Panc1 (cell line): Measurements from ENCODE around the gene NPHP4. TPM values are rescaled to one million over a fixed set of nuclear protein-coding genes. Genes with fewer than 3 reads are reported as not detected.

Source experiments
- ATAC-seq: fragments of 200-7000 bp; cut with Tn5 transposase; 2 replicates; pipeline ENCODE4 v1.9.1; 2020; ENCODE audit warnings: mild to moderate bottlenecking, moderate library complexity
- BruUV-seq: library from RNA; stranded (reverse); fragments of 400-500 nt; replicated peaks from 2 replicates; lab custom pipeline; 2021; lab: Mats Ljungman, UMichigan
- CTCF ChIA-PET: fragments of 300-600 bp; sonication (Branson Sonifier 250); formaldehyde crosslinking; loops from one replicate; lab custom pipeline; 2022; ENCODE audit warnings: antibody characterized with exemption; lab: Charles Lee
- POLR2A ChIA-PET: fragments of 300-600 bp; sonication (Branson Sonifier 250); formaldehyde crosslinking; loops from one replicate; lab custom pipeline; 2022; ENCODE audit warnings: antibody characterized with exemption; lab: Charles Lee
- DNase-seq: peaks from one replicate; pipeline ENCODE4 v3.0.0-alpha.2; 2010; ENCODE audit warnings: low read depth, low spot score
- H3K27ac ChIP-seq: 2 replicates; pipeline ENCODE4 v1.5.1; 2011; ENCODE audit warnings: mild to moderate bottlenecking, low read length, inconsistent platforms
- H3K27me3 ChIP-seq: fragments of 200-500 bp; sonication (Bioruptor generic); 2 replicates; pipeline ENCODE4 v1.6.0; 2014; ENCODE audit warnings: low read length, inconsistent platforms; ENCODE audit not compliant: control insufficient read depth, insufficient read depth
- H3K36me3 ChIP-seq: fragments of 200-500 bp; sonication (Bioruptor generic); 2 replicates; pipeline ENCODE4 v1.5.1; 2014; ENCODE audit warnings: inconsistent platforms, mild to moderate bottlenecking, low read length, moderate library complexity; ENCODE audit not compliant: control insufficient read depth, insufficient read depth
- H3K4me1 ChIP-seq: 2 replicates; pipeline ENCODE4 v1.5.1; 2011; ENCODE audit warnings: inconsistent platforms, mild to moderate bottlenecking, low read length, moderate library complexity; ENCODE audit not compliant: control insufficient read depth, insufficient read depth
- H3K4me3 ChIP-seq, 2 experiments: 2 replicates each; pipeline ENCODE4 v1.5.1; 2011 to 2012; ENCODE audit warnings: low read depth in 2 of 2, low read length in 2 of 2, mild to moderate bottlenecking in 2 of 2, inconsistent platforms in 1 of 2, moderate library complexity in 1 of 2
- H3K9me3 ChIP-seq: fragments of 200-500 bp; sonication (Bioruptor generic); 2 replicates; pipeline ENCODE4 v1.5.1; 2014; ENCODE audit warnings: low read depth, mild to moderate bottlenecking, inconsistent platforms, low read length, moderate library complexity; ENCODE audit not compliant: control insufficient read depth, insufficient read depth
- CTCF ChIP-seq: fragments of 450-650 bp; IDR thresholded peaks from 2 replicates; pipeline ENCODE4 v1.5.1; 2017; ENCODE audit warnings: mild to moderate bottlenecking
- POLR2AphosphoS5 ChIP-seq: IDR thresholded peaks from 2 replicates; pipeline ENCODE4 v1.6.1; 2012; ENCODE audit warnings: mild to moderate bottlenecking, low read depth, low read length, moderate library complexity
- REST ChIP-seq, 2 experiments: IDR thresholded peaks; 2 replicates each; pipeline ENCODE4 v1.6.1; 2011 to 2012; ENCODE audit warnings: low read depth in 2 of 2, control low read depth in 1 of 2, low read length in 1 of 2, mild to moderate bottlenecking in 1 of 2, moderate library complexity in 1 of 2; ENCODE audit not compliant: insufficient read depth in 1 of 2
- SIN3A ChIP-seq: IDR thresholded peaks from 2 replicates; pipeline ENCODE4 v1.6.1; 2012; ENCODE audit warnings: low read depth, mild to moderate bottlenecking, low read length, moderate library complexity, borderline replicate concordance; ENCODE audit not compliant: insufficient read depth
- TCF7L2 ChIP-seq: IDR thresholded peaks from 2 replicates; pipeline ENCODE4 v1.6.1; 2011; ENCODE audit warnings: mild to moderate bottlenecking, low read depth, low read length, inconsistent platforms
- in situ Hi-C: cut with HindIII; loops from 2 replicates; pipeline ENCODE4 v1.10.0; 2016; ENCODE audit warnings: low sequenced_read_pairs, low pct_unique_long_range_greater_than_20kb
- intact Hi-C: fragments of 100-400 bp; cut with micrococcal nuclease; formaldehyde crosslinking; loops from one replicate; pipeline ENCODE4 v1.10.0; 2022; ENCODE audit not compliant: unreplicated experiment
- total RNA-seq: library from RNA; stranded (reverse); gene quantifications from one replicate; pipeline ENCODE4 v1.2.1, GENCODE V29; 2021; ENCODE audit not compliant: unreplicated experiment

NPHP4 gene
- total RNA-seq, 1 experiment from 2014 or later = 20.1 TPM

DNA sequence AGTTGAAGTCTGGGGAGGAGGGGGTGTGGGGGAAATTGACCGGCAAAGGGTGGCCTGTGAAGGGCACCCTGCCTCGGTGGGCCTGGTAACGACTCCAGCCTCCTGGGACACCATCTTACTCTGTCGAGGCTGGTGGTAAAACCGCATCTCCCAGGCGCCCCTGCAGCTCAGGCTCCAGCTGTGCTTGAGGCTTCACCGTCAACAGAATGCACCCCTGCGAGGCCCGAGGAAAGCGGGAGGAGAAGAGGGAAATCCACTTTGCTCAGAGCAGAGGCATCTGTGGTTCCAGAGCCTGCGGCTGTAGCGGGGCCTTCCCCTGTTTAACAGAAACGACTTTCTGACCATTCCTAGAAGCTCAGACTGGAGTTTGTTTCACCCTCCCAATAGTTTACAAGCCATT is 165.6 kb downstream of the NPHP4 start:
- H3K36me3 ChIP-seq = no peaks in the 10 kb centered on the region
- BruUV-seq = no TSS peak
- H3K4me1 ChIP-seq = no peaks in the 10 kb centered on the region
- ChIA-PET POLR2A (interaction anchor here (0.6 kb wide), 1 partner anchor 55 kb away, joined by 4 read pairs; no protein-coding TSS in a partner anchor), CTCF (no interaction called here)
- no peaks in the 10 kb centered on the region for H3K9me3 ChIP-seq
- no peak for TF ChIP-seq SIN3A
- TF ChIP-seq POLR2AphosphoS5 = no peak
- TF ChIP-seq REST (IDR thresholded peaks at IDR 0.05; ENCODE audit: insufficient read depth in 1 of 2, low read depth in 2 of 2, low read length in 1 of 2) = no peak
- no peak for TF ChIP-seq CTCF
- no peak for TF ChIP-seq TCF7L2
- H3K27ac ChIP-seq = no peak overlapping the region
- ATAC-seq = no peak
- intact Hi-C loops (no loop called here), in situ Hi-C loops (no loop called here)
- no peaks in the 10 kb centered on the region for H3K27me3 ChIP-seq
- no peak overlapping the region for H3K4me3 ChIP-seq
- DNase-seq = no peak

DNA sequence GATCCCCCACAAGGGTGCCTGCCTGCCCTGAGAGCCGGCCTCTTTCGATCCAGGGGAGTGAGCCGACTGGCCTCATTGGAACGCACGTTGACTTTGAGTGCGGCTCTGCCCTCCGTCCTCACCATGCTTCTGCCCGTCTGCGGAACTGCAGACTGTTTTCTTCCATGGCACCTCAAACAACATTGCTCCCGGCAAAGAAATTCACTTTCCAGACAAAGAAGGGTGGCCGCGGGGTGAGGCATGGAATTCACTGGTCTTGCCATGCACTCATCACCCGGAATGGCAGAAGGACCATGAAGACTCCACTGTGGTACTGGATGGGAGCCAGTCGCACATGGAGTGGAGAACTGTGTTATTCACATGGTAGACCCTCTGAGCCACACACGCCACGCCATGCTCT is 169.5 kb downstream of the NPHP4 start:
- no TSS peak for BruUV-seq
- CTCF ChIA-PET = no interaction called here
- no peak for TF ChIP-seq SIN3A
- no peak for TF ChIP-seq POLR2AphosphoS5
- no peak for TF ChIP-seq CTCF
- no peak for TF ChIP-seq TCF7L2
- TF ChIP-seq REST (IDR thresholded peaks at IDR 0.05; ENCODE audit: insufficient read depth in 1 of 2, low read depth in 2 of 2, low read length in 1 of 2) = no peak
- POLR2A ChIA-PET = no interaction called here
- DNase-seq (no peak), ATAC-seq (no peak)
- intact Hi-C loops (no loop called here), in situ Hi-C loops (no loop called here)
- H3K9me3 ChIP-seq = no peaks in the 10 kb centered on the region
- H3K36me3 ChIP-seq = no peaks in the 10 kb centered on the region
- no peaks in the 10 kb centered on the region for H3K4me1 ChIP-seq
- no peak overlapping the region for H3K4me3 ChIP-seq
- no peak overlapping the region for H3K27ac ChIP-seq
- peaks cover 3% of the 10 kb centered on the region; the same call in 1 of the 2 replicates for H3K27me3 ChIP-seq
